Measurements from ENCODE around the gene DOLPP1.

Gene DOLPP1

DNA sequence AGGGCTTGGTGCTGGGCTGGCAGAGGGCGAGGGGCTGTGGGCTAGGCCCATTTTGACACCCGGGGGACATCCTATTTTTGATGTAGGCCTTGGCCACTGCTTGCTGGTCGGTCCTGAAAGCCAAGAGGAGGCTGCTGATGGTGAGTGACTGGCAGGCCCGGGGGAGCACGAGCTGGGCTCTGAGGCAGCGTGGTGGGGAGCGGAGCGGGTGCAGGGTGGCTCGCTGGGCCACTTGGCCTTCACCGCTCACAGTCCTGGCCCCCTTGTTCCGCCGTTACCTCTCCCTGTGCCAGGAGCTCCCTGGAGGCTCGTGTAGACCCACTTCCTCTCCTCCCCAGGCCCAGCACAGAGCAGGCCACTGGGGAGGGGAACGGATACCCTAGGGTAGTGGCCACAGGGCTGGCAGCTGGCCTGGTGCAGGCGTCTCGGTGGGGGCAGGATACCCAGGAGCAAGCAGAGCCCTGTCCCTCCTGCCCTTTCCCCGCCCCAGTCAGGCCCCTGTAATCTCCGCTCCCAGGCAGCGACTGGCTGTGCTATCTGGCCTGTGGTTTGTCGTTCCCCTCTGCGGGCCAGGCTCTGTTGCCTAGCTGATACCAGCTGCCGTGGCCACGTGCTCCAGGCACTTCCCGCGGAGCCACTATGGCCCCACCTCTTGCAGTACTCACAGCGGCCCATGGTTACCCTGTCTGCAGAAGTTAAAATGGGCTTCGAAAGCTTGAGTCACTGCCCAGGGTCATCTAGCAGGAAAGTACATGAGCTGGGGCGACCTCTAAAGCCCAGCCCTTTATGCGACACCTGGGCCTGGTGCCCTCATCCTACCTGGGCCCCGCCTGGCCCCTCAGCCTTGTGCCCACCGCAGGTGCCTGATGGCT lies 11.7 kb upstream of the DOLPP1 start:
- no peak for DNase-seq (ENCODE audit: extremely low read depth, low read depth)
- TF ChIP-seq, protein P1, sequence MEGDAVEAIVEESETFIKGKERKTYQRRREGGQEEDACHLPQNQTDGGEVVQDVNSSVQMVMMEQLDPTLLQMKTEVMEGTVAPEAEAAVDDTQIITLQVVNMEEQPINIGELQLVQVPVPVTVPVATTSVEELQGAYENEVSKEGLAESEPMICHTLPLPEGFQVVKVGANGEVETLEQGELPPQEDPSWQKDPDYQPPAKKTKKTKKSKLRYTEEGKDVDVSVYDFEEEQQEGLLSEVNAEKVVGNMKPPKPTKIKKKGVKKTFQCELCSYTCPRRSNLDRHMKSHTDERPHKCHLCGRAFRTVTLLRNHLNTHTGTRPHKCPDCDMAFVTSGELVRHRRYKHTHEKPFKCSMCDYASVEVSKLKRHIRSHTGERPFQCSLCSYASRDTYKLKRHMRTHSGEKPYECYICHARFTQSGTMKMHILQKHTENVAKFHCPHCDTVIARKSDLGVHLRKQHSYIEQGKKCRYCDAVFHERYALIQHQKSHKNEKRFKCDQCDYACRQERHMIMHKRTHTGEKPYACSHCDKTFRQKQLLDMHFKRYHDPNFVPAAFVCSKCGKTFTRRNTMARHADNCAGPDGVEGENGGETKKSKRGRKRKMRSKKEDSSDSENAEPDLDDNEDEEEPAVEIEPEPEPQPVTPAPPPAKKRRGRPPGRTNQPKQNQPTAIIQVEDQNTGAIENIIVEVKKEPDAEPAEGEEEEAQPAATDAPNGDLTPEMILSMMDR (IDR thresholded peaks at IDR 0.05; ENCODE audit: low read depth, low read length), result no peak

DNA sequence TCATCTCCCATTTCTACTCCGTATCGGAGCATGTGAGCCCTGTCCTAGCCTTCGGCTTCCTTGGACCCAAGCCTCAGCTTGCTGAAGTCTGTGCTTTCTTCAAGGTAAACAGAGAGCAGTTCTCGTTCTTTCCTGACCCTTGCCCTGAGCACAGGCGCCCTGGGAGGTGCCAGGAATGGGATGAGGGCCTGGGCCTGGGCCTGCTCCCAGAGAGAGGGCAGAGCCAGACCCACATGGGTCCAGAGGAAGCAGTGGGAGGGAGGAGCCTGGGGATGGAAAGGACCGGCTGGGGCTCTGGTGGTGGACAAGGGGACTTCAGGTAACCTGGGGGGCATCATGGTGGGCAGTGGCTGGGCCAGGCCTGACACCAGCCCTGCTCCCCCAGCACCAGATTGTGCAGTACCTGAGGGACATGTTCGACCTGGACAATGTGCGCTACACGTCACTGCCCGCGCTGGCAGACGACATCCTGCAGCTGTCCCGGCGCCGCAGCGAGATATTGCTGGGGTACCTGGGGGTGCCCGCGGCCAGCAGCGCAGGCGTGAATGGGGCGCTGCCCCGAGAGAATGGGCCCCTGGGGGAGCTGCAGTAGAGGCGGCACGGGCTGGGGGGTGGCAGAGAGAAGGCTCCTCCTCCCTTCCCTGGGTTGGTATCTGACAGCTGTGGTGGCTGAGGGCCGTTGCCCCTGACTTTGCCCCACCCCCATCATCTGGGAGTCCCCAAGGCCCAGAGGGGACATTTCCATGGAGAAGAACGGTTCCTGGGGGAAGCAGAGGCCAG lies 10.9 kb upstream of the DOLPP1 start:
- TF ChIP-seq, protein P1 (IDR thresholded peaks at IDR 0.05; ENCODE audit: low read depth, low read length), result no peak
- no peak for DNase-seq (ENCODE audit: extremely low read depth, low read depth)

DNA sequence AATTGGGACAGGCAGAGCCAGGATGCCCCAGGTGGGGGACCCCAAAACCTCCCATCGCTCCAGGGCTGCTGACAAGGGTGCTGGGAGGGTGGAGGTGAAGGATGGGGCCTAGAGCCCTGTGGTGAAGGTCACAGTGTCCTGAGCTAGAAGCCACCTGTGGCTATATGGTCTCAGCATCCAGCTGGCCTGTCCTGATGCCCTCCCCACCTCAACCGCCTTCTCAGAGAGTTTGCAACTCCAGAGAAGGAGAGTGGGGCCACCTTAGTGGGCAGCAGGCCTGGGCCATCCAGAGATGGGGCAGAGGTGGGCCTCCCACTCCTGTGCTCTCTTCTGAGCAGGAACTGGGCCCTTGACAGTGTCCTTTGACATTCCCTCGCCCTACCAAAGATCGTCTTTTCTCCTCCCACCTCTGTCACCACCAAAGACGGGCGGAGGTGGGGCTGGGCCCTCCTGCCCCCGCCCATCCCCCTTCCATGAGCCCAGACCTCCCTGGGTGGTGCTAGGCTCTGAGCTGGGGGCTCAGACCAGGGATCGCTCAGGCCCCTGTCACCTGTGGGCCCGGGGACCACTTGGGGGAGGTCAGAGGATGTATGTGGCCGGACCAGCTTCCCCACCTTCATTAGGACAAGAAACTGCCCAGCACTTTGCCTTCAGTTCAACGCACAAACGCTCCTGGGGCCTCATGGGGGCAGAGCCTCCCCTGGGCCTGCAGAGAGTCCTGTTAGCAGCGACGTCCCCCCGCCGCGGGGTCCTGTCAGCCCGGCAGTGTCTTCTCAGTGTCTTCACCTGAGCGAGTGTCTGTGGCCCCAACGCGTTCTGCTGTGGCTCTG lies 10.0 kb upstream of the DOLPP1 start:
- TF ChIP-seq, protein P1 (IDR thresholded peaks at IDR 0.05; ENCODE audit: low read depth, low read length), result no peak
- no peak for DNase-seq (ENCODE audit: extremely low read depth, low read depth)

DNA sequence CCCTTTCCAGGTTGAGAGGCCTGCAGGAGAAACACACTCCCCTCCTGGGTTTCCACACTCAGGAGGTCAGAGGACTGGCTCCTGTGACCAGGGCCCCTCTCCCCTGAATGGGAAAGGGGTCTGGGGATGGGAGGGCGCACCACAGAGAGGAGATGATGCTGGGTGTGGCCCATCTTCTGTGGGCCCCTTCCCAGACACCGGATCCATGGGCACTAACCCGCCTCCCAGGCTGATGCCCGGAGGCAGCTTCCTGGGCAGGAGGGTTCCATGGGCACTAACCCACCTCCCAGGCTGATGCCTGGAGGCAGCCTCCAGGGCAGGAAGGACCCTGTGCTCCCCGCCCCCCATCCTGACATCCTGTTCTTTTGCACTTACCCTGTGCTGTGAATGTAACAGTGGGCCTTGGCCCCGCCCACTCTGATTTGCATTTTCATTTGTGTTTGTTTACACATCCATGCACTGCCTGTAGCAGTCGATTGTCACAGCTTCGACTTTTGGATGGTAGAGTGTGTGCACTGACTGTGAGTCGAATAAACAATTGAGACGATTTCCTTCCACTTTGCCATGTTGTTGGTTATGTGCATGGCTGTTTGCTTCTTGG lies 9.3 kb upstream of the DOLPP1 start:
- DNase-seq (ENCODE audit: extremely low read depth, low read depth), result no peak
- TF ChIP-seq, protein P1 (IDR thresholded peaks at IDR 0.05; ENCODE audit: low read depth, low read length), result no peak

GRCh38 chr9:129072171-129072570 lies 8.7 kb upstream of the DOLPP1 start:
- TF ChIP-seq, protein P1 (IDR thresholded peaks at IDR 0.05; ENCODE audit: low read depth, low read length), result no peak
- no peak for DNase-seq (ENCODE audit: extremely low read depth, low read depth)

- TF ChIP-seq, protein P1 (IDR thresholded peaks at IDR 0.05; ENCODE audit: low read depth, low read length), result no peak
- DNase-seq (ENCODE audit: extremely low read depth, low read depth), result no peak
These were observed 7.5 kb upstream of the DOLPP1 start for GRCh38 chr9:129073404-129073803.

Data from AG09319 (cell line).